GM12878 (cell line): ENCODE results near the gene CXXC5. TPM values are rescaled to one million over a fixed set of nuclear protein-coding genes. Genes with fewer than 3 reads are reported as not detected.
A peak's percentile ranks its signal among the peaks of the same experiment; 100 is the strongest.

Experiments used
- BHLHE40 ChIP-seq, 2 experiments: fragments of 450-650 bp in 1 of 2; IDR thresholded peaks; 2 replicates each; pipeline ENCODE4 v1.6.1; 2011 to 2017; ENCODE audit warnings: low read depth in 2 of 2, borderline replicate concordance in 1 of 2, improper control_type of control experiment in 1 of 2, low read length in 1 of 2, mild to moderate bottlenecking in 1 of 2
- CBFB ChIP-seq: IDR thresholded peaks from 2 replicates; pipeline ENCODE4 v1.6.1; 2016; ENCODE audit warnings: antibody characterized with exemption, low read depth
- CBX5 ChIP-seq: sonication (generic); IDR thresholded peaks from 2 replicates; pipeline ENCODE4 v1.6.1; 2016; ENCODE audit warnings: low read depth, moderate library complexity, mild to moderate bottlenecking, inconsistent platforms
- CEBPZ ChIP-seq: fragments of 150-350 bp; IDR thresholded peaks from 2 replicates; pipeline ENCODE4 v1.6.1; 2016; ENCODE audit warnings: low read depth, low read length
- CREM ChIP-seq: IDR thresholded peaks from 2 replicates; pipeline ENCODE4 v1.6.1; 2014; ENCODE audit warnings: antibody characterized with exemption, low read depth
- EGR1 ChIP-seq, 2 experiments: IDR thresholded peaks; 1 replicate in 1 of 2; 2 replicates in 1 of 2; pipeline ENCODE4 v1.6.1; 2011 to 2012; ENCODE audit warnings: low read depth in 2 of 2, low read length in 2 of 2, borderline replicate concordance in 1 of 2, mild to moderate bottlenecking in 1 of 2, moderate library complexity in 1 of 2
- EZH2 ChIP-seq: IDR thresholded peaks from 2 replicates; pipeline ENCODE4 v1.6.1; 2012; ENCODE audit warnings: low read depth, mild to moderate bottlenecking, control low read depth, inconsistent platforms, low read length, borderline replicate concordance; ENCODE audit not compliant: control insufficient read depth
- GATAD2B ChIP-seq: fragments of 450-650 bp; conservative IDR thresholded peaks from 2 replicates; pipeline ENCODE4 v1.6.1; 2017; ENCODE audit warnings: low read depth, mild to moderate bottlenecking, moderate library complexity
- HCFC1 ChIP-seq: fragments of 150-350 bp; IDR thresholded peaks from 2 replicates; pipeline ENCODE4 v1.6.1; 2014; ENCODE audit warnings: low read length
- HSF1 ChIP-seq: fragments of 150-350 bp; IDR thresholded peaks from 2 replicates; pipeline ENCODE4 v1.6.1; 2014; ENCODE audit warnings: mild to moderate bottlenecking, low read depth, low read length
- IKZF2 ChIP-seq, 2 experiments: fragments of 450-650 bp; IDR thresholded peaks; 2 replicates each; pipeline ENCODE4 v1.6.1; 2017; ENCODE audit warnings: mild to moderate bottlenecking in 2 of 2, moderate library complexity in 2 of 2
- MYB ChIP-seq: fragments of 150-350 bp; IDR thresholded peaks from 2 replicates; pipeline ENCODE4 v1.6.1; 2014; ENCODE audit warnings: mild to moderate bottlenecking, low read depth, low read length, borderline replicate concordance
- NFYB ChIP-seq: IDR thresholded peaks from 2 replicates; pipeline ENCODE4 v1.6.1; 2011; ENCODE audit warnings: low read depth, mild to moderate bottlenecking, low read length, improper control_type of control experiment, moderate library complexity; ENCODE audit not compliant: insufficient read depth
- RAD51 ChIP-seq: fragments of 450-650 bp; IDR thresholded peaks from 2 replicates; pipeline ENCODE4 v1.6.1; 2016; ENCODE audit warnings: moderate library complexity, mild to moderate bottlenecking, inconsistent platforms
- RB1 ChIP-seq: fragments of 450-650 bp; formaldehyde crosslinking; IDR thresholded peaks from 2 replicates; pipeline ENCODE4 v1.6.1; 2017; ENCODE audit warnings: mild to moderate bottlenecking, borderline replicate concordance
- RUNX3 ChIP-seq: IDR thresholded peaks from 2 replicates; pipeline ENCODE4 v1.6.1; 2012; ENCODE audit warnings: low read length, inconsistent platforms
- SMAD5 ChIP-seq: IDR thresholded peaks from 2 replicates; pipeline ENCODE4 v1.6.1; 2016; ENCODE audit warnings: antibody characterized with exemption, low read depth
- ZNF207 ChIP-seq: fragments of 450-650 bp; IDR thresholded peaks from 2 replicates; pipeline ENCODE4 v1.6.1; 2014; ENCODE audit warnings: antibody characterized with exemption, mild to moderate bottlenecking, borderline replicate concordance
- ZNF24 ChIP-seq: fragments of 450-650 bp; IDR thresholded peaks from 2 replicates; pipeline ENCODE4 v1.6.1; 2017; ENCODE audit warnings: antibody characterized with exemption, mild to moderate bottlenecking
- polyA plus RNA-seq, 11 experiments: library from polyadenylated mRNA; depleted of rRNA in 4 of 11; unstranded in 6 of 11; stranded (reverse) in 5 of 11; fragments of >200 nt; fragmentation: Nextera tagmentation in 4 of 11; fragmentation: Illumina TruSeq in 1 of 11; extraction: Ambion mirVana in 4 of 11; extraction: Trizol in 1 of 11; gene quantifications; 1 replicate in 1 of 11; 2 replicates in 10 of 11; pipeline versions ENCODE4 v1.2.1 to v1.2.3, GENCODE V29; 2011 to 2016; ENCODE audit warnings: inconsistent platforms in 2 of 11, missing spikeins in 2 of 11, low read depth in 1 of 11
- total RNA-seq, 4 experiments: library from RNA; depleted of rRNA in 3 of 4; stranded (reverse); fragments of >200 nt in 3 of 4; fragmentation: Illumina TruSeq in 1 of 4; extraction: Trizol in 1 of 4; gene quantifications; 2 replicates each; pipeline versions ENCODE4 v1.2.1 to v1.2.3, GENCODE V29; 2013 to 2021
- TF ChIP-seq, protein P1 (sequence below): IDR thresholded peaks from 2 replicates; pipeline ENCODE4 v1.6.1; 2011; ENCODE audit warnings: mild to moderate bottlenecking, low read depth, low read length, moderate library complexity; ENCODE audit not compliant: insufficient replicate concordance
- TF ChIP-seq, protein P2 (sequence below): IDR thresholded peaks from 2 replicates; pipeline ENCODE4 v1.6.1; 2012; ENCODE audit warnings: mild to moderate bottlenecking, low read depth, low read length

Gene CXXC5
- total and polyA plus RNA-seq, 10 of the 15 experiments (the other 5 are each of a cell fraction or from before 2014, with no cell fraction given) = 1.8 to 90.8 (median 40.7) TPM

DNA sequence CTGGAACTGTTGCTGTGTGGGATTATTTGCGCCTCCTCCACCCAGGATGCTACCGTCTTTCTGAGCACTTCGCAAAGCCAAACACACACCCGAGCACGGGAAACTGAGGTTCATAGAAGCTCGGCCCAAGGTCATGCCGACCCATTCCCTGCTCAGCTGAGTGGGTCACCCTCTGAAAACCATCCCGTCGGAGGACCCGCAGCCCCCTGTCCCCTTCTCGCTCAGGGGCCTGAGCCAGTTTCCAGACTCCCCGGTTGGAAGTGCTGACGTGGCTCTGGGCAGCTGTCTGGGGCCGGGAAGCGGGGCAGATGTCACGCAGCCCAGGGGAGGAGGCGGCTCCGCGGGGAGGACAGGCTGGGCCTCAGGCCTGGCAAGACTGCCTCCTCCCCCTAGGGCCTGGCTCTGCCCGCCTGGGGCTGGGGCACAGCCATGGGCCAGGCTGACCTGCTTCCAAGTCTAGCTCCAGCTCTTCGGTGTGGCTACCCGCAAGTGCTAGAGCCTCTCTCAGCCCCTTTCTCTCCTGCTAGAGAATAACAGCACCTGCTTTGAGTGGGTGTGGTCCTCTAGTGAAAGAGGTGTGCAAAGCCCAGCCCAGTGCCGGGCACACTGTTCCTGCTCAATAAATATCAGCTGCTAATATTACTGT lies 9.9 kb upstream of the CXXC5 start (continued):
- TF ChIP-seq EZH2 = no peak
- no peak for TF ChIP-seq SMAD5
- TF ChIP-seq, protein P1, sequence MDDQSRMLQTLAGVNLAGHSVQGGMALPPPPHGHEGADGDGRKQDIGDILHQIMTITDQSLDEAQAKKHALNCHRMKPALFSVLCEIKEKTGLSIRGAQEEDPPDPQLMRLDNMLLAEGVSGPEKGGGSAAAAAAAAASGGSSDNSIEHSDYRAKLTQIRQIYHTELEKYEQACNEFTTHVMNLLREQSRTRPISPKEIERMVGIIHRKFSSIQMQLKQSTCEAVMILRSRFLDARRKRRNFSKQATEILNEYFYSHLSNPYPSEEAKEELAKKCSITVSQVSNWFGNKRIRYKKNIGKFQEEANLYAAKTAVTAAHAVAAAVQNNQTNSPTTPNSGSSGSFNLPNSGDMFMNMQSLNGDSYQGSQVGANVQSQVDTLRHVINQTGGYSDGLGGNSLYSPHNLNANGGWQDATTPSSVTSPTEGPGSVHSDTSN = no peak
- TF ChIP-seq RB1 = no peak
- 0 out of 2 replicates have a peak, but pooled peaks have one; percentile 43 for TF ChIP-seq ZNF207
- no peak for TF ChIP-seq CEBPZ
- TF ChIP-seq CREM = 0 out of 2 replicates have a peak, but pooled peaks have one; percentile 15
- peak; percentile 46; the same call in 1 of the 2 replicates for TF ChIP-seq CBFB
- no peak for TF ChIP-seq MYB
- TF ChIP-seq RUNX3 = no peak
- no peak for TF ChIP-seq RAD51
- TF ChIP-seq HSF1 = no peak
- TF ChIP-seq HCFC1 = no peak
- TF ChIP-seq BHLHE40 (IDR thresholded peaks at IDR 0.05; ENCODE audit: borderline replicate concordance in 1 of 2, low read depth in 2 of 2, low read length in 1 of 2) = peak; percentile 20 to 29; a peak in 1 of 4 replicates
- peak in 1 of 2 experiments; percentile 40; a peak in 1 of 3 replicates for TF ChIP-seq EGR1 (IDR thresholded peaks at IDR 0.05; ENCODE audit: borderline replicate concordance in 1 of 2, low read depth in 2 of 2, low read length in 2 of 2)
- TF ChIP-seq ZNF24 = no peak
- TF ChIP-seq, protein P2, sequence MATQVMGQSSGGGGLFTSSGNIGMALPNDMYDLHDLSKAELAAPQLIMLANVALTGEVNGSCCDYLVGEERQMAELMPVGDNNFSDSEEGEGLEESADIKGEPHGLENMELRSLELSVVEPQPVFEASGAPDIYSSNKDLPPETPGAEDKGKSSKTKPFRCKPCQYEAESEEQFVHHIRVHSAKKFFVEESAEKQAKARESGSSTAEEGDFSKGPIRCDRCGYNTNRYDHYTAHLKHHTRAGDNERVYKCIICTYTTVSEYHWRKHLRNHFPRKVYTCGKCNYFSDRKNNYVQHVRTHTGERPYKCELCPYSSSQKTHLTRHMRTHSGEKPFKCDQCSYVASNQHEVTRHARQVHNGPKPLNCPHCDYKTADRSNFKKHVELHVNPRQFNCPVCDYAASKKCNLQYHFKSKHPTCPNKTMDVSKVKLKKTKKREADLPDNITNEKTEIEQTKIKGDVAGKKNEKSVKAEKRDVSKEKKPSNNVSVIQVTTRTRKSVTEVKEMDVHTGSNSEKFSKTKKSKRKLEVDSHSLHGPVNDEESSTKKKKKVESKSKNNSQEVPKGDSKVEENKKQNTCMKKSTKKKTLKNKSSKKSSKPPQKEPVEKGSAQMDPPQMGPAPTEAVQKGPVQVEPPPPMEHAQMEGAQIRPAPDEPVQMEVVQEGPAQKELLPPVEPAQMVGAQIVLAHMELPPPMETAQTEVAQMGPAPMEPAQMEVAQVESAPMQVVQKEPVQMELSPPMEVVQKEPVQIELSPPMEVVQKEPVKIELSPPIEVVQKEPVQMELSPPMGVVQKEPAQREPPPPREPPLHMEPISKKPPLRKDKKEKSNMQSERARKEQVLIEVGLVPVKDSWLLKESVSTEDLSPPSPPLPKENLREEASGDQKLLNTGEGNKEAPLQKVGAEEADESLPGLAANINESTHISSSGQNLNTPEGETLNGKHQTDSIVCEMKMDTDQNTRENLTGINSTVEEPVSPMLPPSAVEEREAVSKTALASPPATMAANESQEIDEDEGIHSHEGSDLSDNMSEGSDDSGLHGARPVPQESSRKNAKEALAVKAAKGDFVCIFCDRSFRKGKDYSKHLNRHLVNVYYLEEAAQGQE = no peak
- TF ChIP-seq NFYB = no peak
- TF ChIP-seq IKZF2 (IDR thresholded peaks at IDR 0.05) = no peak
- TF ChIP-seq GATAD2B = 0 out of 2 replicates have a peak, but pooled peaks have one; percentile 27
- TF ChIP-seq CBX5 = no peak
